Measurements from ENCODE around the gene LRP8.

LRP8 gene

GRCh38 chr1:53326088-53326597, 1.7 kb downstream of the LRP8 start:
- WGBS, 2 donors (ENCODE audit: extremely low coverage in 2 of 2, insufficient read length in 2 of 2, insufficient replicate concordance in 1 of 2): no CpG with 5 or more reads among the region's 42 CpGs
- H3K9me3 ChIP-seq (replicated peaks in 1 of 2; ENCODE audit: control insufficient read depth in 2 of 2, insufficient read depth in 1 of 2, low read depth in 1 of 2, low read length in 2 of 2): no peaks in the 10 kb centered on the region
- H2BK5ac ChIP-seq (ENCODE audit: low read length): peak overlapping the region; percentile 88
- H3K27me3 ChIP-seq (ENCODE audit: control insufficient read depth in 3 of 3, insufficient read depth in 3 of 3, low read depth in 1 of 3, low read length in 3 of 3): peaks cover 0 to 10% (median 0%) of the 10 kb centered on the region in 3 experiments
- H2BK120ac ChIP-seq (ENCODE audit: low read depth, low read length): peak overlapping the region; percentile 63
- H3K79me1 ChIP-seq (ENCODE audit: low read depth, low read length): peaks cover 6% of the 10 kb centered on the region
- H3K18ac ChIP-seq (ENCODE audit: low read length): peak overlapping the region; percentile 98
- H3K4ac ChIP-seq (ENCODE audit: low read length): no peak overlapping the region
- no peak overlapping the region for H2BK12ac ChIP-seq (ENCODE audit: low read length)
- peak overlapping the region; percentile 95 for H2BK15ac ChIP-seq (ENCODE audit: low read length)
- peaks cover 25 to 45% of the 10 kb centered on the region in 2 donors for H3K36me3 ChIP-seq (replicated peaks in 1 of 2; ENCODE audit: control insufficient read depth in 2 of 2, insufficient read depth in 2 of 2, low read length in 2 of 2)
- peak; percentile 87 for DNase-seq (ENCODE audit: low spot score)
- H2AFZ ChIP-seq (ENCODE audit: low read length): peak overlapping the region; percentile 95
- H3K27ac ChIP-seq (replicated peaks; ENCODE audit: low read length): peak overlapping the region; percentile 90
- no peak overlapping the region for H4K8ac ChIP-seq (ENCODE audit: low read depth, low read length)
- peak overlapping the region; percentile 98 for H3K4me2 ChIP-seq (ENCODE audit: insufficient read depth, low read length, poor library complexity, severe bottlenecking)
- H3K14ac ChIP-seq (ENCODE audit: low read length): no peak overlapping the region
- H3K23ac ChIP-seq (ENCODE audit: low read depth, low read length, poor library complexity): peak overlapping the region; percentile 94
- H3K9ac ChIP-seq (ENCODE audit: low read depth, low read length, poor library complexity): peak overlapping the region; percentile 99
- peak overlapping the region; percentile 59 for H2AK5ac ChIP-seq (ENCODE audit: low read depth, low read length)
- H4K91ac ChIP-seq (ENCODE audit: low read depth, low read length, poor library complexity): no peak overlapping the region
- H3K4me3 ChIP-seq (ENCODE audit: low read length in 2 of 2): peak overlapping the region; percentile 87 to 92
- H3K4me1 ChIP-seq (ENCODE audit: control insufficient read depth in 2 of 2, insufficient read depth in 1 of 2, low read depth in 1 of 2, low read length in 2 of 2): peaks cover 12 to 13% of the 10 kb centered on the region in 2 donors

- no peak overlapping the region for H2BK120ac ChIP-seq (ENCODE audit: low read depth, low read length)
- H3K14ac ChIP-seq (ENCODE audit: low read length): no peak overlapping the region
- H2AK5ac ChIP-seq (ENCODE audit: low read depth, low read length): peak overlapping the region; percentile 93
- H3K4me1 ChIP-seq (ENCODE audit: control insufficient read depth in 2 of 2, insufficient read depth in 1 of 2, low read depth in 1 of 2, low read length in 2 of 2): peaks cover 12 to 13% of the 10 kb centered on the region in 2 donors
- H3K27me3 ChIP-seq (ENCODE audit: control insufficient read depth in 3 of 3, insufficient read depth in 3 of 3, low read depth in 1 of 3, low read length in 3 of 3): peaks cover 0 to 10% (median 0%) of the 10 kb centered on the region in 3 experiments
- H3K4me2 ChIP-seq (ENCODE audit: insufficient read depth, low read length, poor library complexity, severe bottlenecking): peak overlapping the region; percentile 68
- peak overlapping the region; percentile 49 for H3K27ac ChIP-seq (replicated peaks; ENCODE audit: low read length)
- H2AFZ ChIP-seq (ENCODE audit: low read length): peak overlapping the region; percentile 95
- peaks cover 31 to 52% of the 10 kb centered on the region in 2 donors for H3K36me3 ChIP-seq (replicated peaks in 1 of 2; ENCODE audit: control insufficient read depth in 2 of 2, insufficient read depth in 2 of 2, low read length in 2 of 2)
- H3K79me1 ChIP-seq (ENCODE audit: low read depth, low read length): peaks cover 6% of the 10 kb centered on the region
- DNase-seq (ENCODE audit: low spot score): no peak
- H4K91ac ChIP-seq (ENCODE audit: low read depth, low read length, poor library complexity): no peak overlapping the region
- WGBS, 2 donors (ENCODE audit: extremely low coverage in 2 of 2, insufficient read length in 2 of 2, insufficient replicate concordance in 1 of 2): no CpG with 5 or more reads among the region's 26 CpGs
- peak overlapping the region; percentile 86 for H3K18ac ChIP-seq (ENCODE audit: low read length)
- H3K4me3 ChIP-seq (ENCODE audit: low read length in 2 of 2): peak overlapping the region; percentile 75 to 87
- H3K9ac ChIP-seq (ENCODE audit: low read depth, low read length, poor library complexity): peak overlapping the region; percentile 80
- peak overlapping the region; percentile 40 for H2BK5ac ChIP-seq (ENCODE audit: low read length)
- H4K8ac ChIP-seq (ENCODE audit: low read depth, low read length): no peak overlapping the region
- peak overlapping the region; percentile 63 for H2BK15ac ChIP-seq (ENCODE audit: low read length)
- H3K9me3 ChIP-seq (replicated peaks in 1 of 2; ENCODE audit: control insufficient read depth in 2 of 2, insufficient read depth in 1 of 2, low read depth in 1 of 2, low read length in 2 of 2): no peaks in the 10 kb centered on the region
- peak overlapping the region; percentile 20 for H3K23ac ChIP-seq (ENCODE audit: low read depth, low read length, poor library complexity)
- H2BK12ac ChIP-seq (ENCODE audit: low read length): peak overlapping the region; percentile 77
- H3K4ac ChIP-seq (ENCODE audit: low read length): no peak overlapping the region
These were observed 2.4 kb downstream of the LRP8 start for GRCh38 chr1:53325326-53326087.

- DNase-seq (ENCODE audit: low spot score): no peak
- Histone ChIP-seq H3K14ac (ENCODE audit: low read length) (no peak overlapping the region), H3K4ac (ENCODE audit: low read length) (no peak overlapping the region), H3K4me2 (ENCODE audit: insufficient read depth, low read length, poor library complexity, severe bottlenecking) (no peak overlapping the region), H3K79me1 (ENCODE audit: low read depth, low read length) (peaks cover 6% of the 10 kb centered on the region), H4K8ac (ENCODE audit: low read depth, low read length) (no peak overlapping the region), H3K9ac (ENCODE audit: low read depth, low read length, poor library complexity) (no peak overlapping the region), H3K27me3 (ENCODE audit: control insufficient read depth in 3 of 3, insufficient read depth in 3 of 3, low read depth in 1 of 3, low read length in 3 of 3) (peaks cover 0 to 8% (median 0%) of the 10 kb centered on the region in 3 experiments), H3K27ac (replicated peaks; ENCODE audit: low read length) (no peak overlapping the region), H3K4me1 (ENCODE audit: control insufficient read depth in 2 of 2, insufficient read depth in 1 of 2, low read depth in 1 of 2, low read length in 2 of 2) (peaks cover 12 to 13% of the 10 kb centered on the region in 2 donors), H3K9me3 (replicated peaks in 1 of 2; ENCODE audit: control insufficient read depth in 2 of 2, insufficient read depth in 1 of 2, low read depth in 1 of 2, low read length in 2 of 2) (no peaks in the 10 kb centered on the region), H2BK15ac (ENCODE audit: low read length) (no peak overlapping the region), H2AFZ (ENCODE audit: low read length) (no peak overlapping the region), H3K36me3 (replicated peaks in 1 of 2; ENCODE audit: control insufficient read depth in 2 of 2, insufficient read depth in 2 of 2, low read length in 2 of 2) (peaks cover 31 to 57% of the 10 kb centered on the region in 2 donors), H3K23ac (ENCODE audit: low read depth, low read length, poor library complexity) (no peak overlapping the region), H3K18ac (ENCODE audit: low read length) (no peak overlapping the region), H2AK5ac (ENCODE audit: low read depth, low read length) (no peak overlapping the region), H4K91ac (ENCODE audit: low read depth, low read length, poor library complexity) (no peak overlapping the region), H2BK12ac (ENCODE audit: low read length) (no peak overlapping the region), H2BK5ac (ENCODE audit: low read length) (no peak overlapping the region), H3K4me3 (ENCODE audit: low read length in 2 of 2) (no peak overlapping the region), H2BK120ac (ENCODE audit: low read depth, low read length) (no peak overlapping the region)
- no CpG with 5 or more reads among the region's 7 CpGs for WGBS, 2 donors (ENCODE audit: extremely low coverage in 2 of 2, insufficient read length in 2 of 2, insufficient replicate concordance in 1 of 2)
These were observed 3.1 kb downstream of the LRP8 start for GRCh38 chr1:53324728-53325297.

GRCh38 chr1:53324321-53324720, 3.5 kb downstream of the LRP8 start:
- peaks cover 6% of the 10 kb centered on the region for H3K79me1 ChIP-seq (ENCODE audit: low read depth, low read length)
- H4K8ac ChIP-seq (ENCODE audit: low read depth, low read length): no peak overlapping the region
- no peak overlapping the region for H2BK12ac ChIP-seq (ENCODE audit: low read length)
- no peak overlapping the region for H2BK120ac ChIP-seq (ENCODE audit: low read depth, low read length)
- H3K4me1 ChIP-seq (ENCODE audit: control insufficient read depth in 2 of 2, insufficient read depth in 1 of 2, low read depth in 1 of 2, low read length in 2 of 2): peaks cover 12 to 13% of the 10 kb centered on the region in 2 donors
- H3K27me3 ChIP-seq (ENCODE audit: control insufficient read depth in 3 of 3, insufficient read depth in 3 of 3, low read depth in 1 of 3, low read length in 3 of 3): peaks cover 0 to 4% (median 0%) of the 10 kb centered on the region in 3 experiments
- no peak overlapping the region for H3K9ac ChIP-seq (ENCODE audit: low read depth, low read length, poor library complexity)
- H3K14ac ChIP-seq (ENCODE audit: low read length): no peak overlapping the region
- H3K27ac ChIP-seq (replicated peaks; ENCODE audit: low read length): no peak overlapping the region
- H3K9me3 ChIP-seq (replicated peaks in 1 of 2; ENCODE audit: control insufficient read depth in 2 of 2, insufficient read depth in 1 of 2, low read depth in 1 of 2, low read length in 2 of 2): no peaks in the 10 kb centered on the region
- H2BK15ac ChIP-seq (ENCODE audit: low read length): no peak overlapping the region
- no peak overlapping the region for H2BK5ac ChIP-seq (ENCODE audit: low read length)
- no peak overlapping the region for H3K4ac ChIP-seq (ENCODE audit: low read length)
- peak overlapping the region; percentile 5 for H3K18ac ChIP-seq (ENCODE audit: low read length)
- H3K23ac ChIP-seq (ENCODE audit: low read depth, low read length, poor library complexity): no peak overlapping the region
- no peak overlapping the region for H3K4me2 ChIP-seq (ENCODE audit: insufficient read depth, low read length, poor library complexity, severe bottlenecking)
- H4K91ac ChIP-seq (ENCODE audit: low read depth, low read length, poor library complexity): no peak overlapping the region
- no peak overlapping the region for H2AFZ ChIP-seq (ENCODE audit: low read length)
- DNase-seq (ENCODE audit: low spot score): no peak
- H3K4me3 ChIP-seq (ENCODE audit: low read length in 2 of 2): no peak overlapping the region
- WGBS, 2 donors (ENCODE audit: extremely low coverage in 2 of 2, insufficient read length in 2 of 2, insufficient replicate concordance in 1 of 2): no CpG with 5 or more reads among the region's 10 CpGs
- no peak overlapping the region for H2AK5ac ChIP-seq (ENCODE audit: low read depth, low read length)
- H3K36me3 ChIP-seq (replicated peaks in 1 of 2; ENCODE audit: control insufficient read depth in 2 of 2, insufficient read depth in 2 of 2, low read length in 2 of 2): peaks cover 31 to 62% of the 10 kb centered on the region in 2 donors

Data from neuronal stem cell (in vitro differentiated cells).